Cardiac fibroblast (primary cell): ENCODE results near the gene RPL7L1.

Experiments used
- DNase-seq, 2 donors: peaks; one replicate each; pipeline versions ENCODE4 v3.0.0 to v3.0.0-alpha.2; 2010; ENCODE audit warnings: low read depth in 2 of 2
- H3K4me3 ChIP-seq, 2 donors: replicated peaks in 1 of 2; 1 replicate in 1 of 2; 2 replicates in 1 of 2; pipeline ENCODE4 v1.5.1; 2011; ENCODE audit warnings: low read depth in 2 of 2, low read length in 2 of 2, mild to moderate bottlenecking in 2 of 2, moderate library complexity in 1 of 2
- TF ChIP-seq, protein P1 (sequence below): IDR thresholded peaks from one replicate; pipeline ENCODE4 v1.5.1; 2011; ENCODE audit warnings: low read depth, mild to moderate bottlenecking, low read length, inconsistent platforms

Gene RPL7L1

GRCh38 chr6:42932412-42932811 is 53.0 kb downstream of the RPL7L1 start:
- no peak overlapping the region for H3K4me3 ChIP-seq
- no peak for DNase-seq
- TF ChIP-seq, protein P1, sequence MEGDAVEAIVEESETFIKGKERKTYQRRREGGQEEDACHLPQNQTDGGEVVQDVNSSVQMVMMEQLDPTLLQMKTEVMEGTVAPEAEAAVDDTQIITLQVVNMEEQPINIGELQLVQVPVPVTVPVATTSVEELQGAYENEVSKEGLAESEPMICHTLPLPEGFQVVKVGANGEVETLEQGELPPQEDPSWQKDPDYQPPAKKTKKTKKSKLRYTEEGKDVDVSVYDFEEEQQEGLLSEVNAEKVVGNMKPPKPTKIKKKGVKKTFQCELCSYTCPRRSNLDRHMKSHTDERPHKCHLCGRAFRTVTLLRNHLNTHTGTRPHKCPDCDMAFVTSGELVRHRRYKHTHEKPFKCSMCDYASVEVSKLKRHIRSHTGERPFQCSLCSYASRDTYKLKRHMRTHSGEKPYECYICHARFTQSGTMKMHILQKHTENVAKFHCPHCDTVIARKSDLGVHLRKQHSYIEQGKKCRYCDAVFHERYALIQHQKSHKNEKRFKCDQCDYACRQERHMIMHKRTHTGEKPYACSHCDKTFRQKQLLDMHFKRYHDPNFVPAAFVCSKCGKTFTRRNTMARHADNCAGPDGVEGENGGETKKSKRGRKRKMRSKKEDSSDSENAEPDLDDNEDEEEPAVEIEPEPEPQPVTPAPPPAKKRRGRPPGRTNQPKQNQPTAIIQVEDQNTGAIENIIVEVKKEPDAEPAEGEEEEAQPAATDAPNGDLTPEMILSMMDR = no peak

DNA sequence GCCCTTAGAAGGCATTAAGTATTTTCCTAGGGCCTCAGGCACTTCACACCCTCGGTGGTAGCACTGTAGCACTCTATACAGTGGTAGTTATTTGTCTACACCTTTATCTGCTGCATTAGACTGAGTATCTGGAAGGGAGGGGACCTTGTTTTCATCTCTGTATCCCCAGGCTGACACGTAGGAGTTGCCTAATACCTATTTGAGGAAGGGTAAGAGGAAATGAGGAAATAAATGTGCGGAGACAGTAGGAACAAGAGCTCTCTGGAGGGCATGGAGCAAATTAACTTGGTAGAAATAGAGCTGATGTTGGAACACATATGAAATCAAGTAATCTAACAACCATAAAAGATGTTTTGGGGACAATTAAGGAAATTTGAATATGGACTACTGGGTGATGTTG is 53.8 kb downstream of the RPL7L1 start:
- DNase-seq = no peak
- TF ChIP-seq, protein P1 = no peak
- no peak overlapping the region for H3K4me3 ChIP-seq

DNA sequence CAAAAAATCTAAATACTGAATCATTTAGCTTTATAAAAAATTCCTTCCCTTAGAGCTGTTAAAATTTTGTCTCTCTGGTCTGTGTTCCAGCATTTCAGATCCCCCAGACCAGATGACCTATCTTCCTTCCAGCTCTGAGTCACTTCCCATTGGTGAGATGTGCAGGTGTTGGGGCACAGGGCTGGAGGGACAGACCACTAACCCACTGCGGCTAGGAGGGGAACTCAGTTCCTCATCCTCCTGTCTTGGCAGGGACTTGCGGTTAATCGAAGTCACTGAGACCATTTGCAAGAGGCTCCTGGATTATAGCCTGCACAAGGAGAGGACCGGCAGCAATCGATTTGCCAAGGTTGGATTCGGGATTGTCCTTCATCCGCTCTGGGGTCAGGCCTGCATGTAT is 55.9 kb downstream of the RPL7L1 start:
- no peak overlapping the region for H3K4me3 ChIP-seq
- TF ChIP-seq, protein P1 = no peak
- DNase-seq = no peak

DNA sequence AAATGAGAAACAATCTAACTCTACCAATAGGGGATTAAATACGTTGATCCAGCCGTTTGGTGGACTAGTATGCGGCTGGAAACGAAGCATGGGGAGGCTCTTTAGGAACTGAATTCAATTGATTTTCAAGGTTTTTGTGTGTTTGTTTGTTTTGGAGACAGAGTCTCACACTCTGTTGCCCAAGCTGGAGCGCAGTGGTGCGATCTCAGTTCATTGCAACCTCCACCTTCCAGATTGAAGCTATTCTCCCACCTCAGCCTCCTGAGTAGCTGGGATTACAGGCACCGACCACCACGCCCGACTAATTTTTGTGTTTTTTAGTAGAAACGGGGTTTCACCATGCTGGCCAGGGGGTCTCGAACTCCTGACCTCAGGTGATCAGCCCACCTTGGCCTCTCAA is 57.0 kb downstream of the RPL7L1 start:
- H3K4me3 ChIP-seq = no peak overlapping the region
- TF ChIP-seq, protein P1 = no peak
- DNase-seq = no peak

DNA sequence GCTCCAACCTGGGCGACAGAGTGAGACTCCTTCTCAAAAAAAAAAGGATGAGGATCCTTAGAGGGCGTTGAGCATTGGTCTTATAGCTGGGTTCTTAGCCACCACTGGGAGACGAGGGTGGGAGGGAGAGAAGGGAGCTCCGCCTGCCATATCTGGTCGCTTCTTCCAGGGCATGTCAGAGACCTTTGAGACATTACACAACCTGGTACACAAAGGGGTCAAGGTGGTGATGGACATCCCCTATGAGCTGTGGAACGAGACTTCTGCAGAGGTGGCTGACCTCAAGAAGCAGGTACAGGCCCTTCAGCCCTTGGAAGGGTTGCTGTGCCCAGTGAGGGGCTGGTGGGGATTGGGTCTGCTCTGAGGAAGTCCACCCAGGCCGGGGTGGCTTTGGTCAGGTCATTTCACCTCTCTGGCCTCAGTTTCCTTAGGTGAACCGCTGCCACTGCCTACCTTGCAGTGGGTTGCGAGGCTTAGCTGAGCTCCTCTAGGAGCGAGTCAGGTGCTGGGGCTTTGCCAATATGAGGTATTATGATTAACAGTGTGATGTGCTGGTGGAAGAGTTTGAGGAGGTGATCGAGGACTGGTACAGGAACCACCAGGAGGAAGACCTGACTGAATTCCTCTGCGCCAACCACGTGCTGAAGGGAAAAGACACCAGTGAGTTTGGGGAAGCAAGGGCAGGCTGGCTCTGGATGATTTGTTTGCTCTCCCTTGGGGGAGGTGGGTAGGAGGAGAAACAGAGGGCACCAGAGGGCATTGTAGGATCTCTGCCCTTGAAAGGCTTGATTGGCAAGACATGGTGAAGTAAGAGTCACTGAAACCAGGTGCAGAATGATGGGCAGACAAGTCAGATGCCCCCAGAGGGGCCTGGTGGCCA is 58.4 kb downstream of the RPL7L1 start:
- TF ChIP-seq, protein P1 = no peak
- no peak overlapping the region for H3K4me3 ChIP-seq
- DNase-seq = no peak

GRCh38 chr6:42938428-42938796 is 59.0 kb downstream of the RPL7L1 start:
- no peak for DNase-seq
- TF ChIP-seq, protein P1 = no peak
- H3K4me3 ChIP-seq = no peak overlapping the region
